HG02885 (cell line): ENCODE measurements around the gene PUDP.

Experiments used
- ATAC-seq: cut with Tn5 transposase; IDR thresholded peaks from one replicate; pipeline ENCODE4 v1.9.1; 2021; ENCODE audit warnings: mild to moderate bottlenecking; ENCODE audit not compliant: unreplicated experiment, poor library complexity

PUDP gene

DNA sequence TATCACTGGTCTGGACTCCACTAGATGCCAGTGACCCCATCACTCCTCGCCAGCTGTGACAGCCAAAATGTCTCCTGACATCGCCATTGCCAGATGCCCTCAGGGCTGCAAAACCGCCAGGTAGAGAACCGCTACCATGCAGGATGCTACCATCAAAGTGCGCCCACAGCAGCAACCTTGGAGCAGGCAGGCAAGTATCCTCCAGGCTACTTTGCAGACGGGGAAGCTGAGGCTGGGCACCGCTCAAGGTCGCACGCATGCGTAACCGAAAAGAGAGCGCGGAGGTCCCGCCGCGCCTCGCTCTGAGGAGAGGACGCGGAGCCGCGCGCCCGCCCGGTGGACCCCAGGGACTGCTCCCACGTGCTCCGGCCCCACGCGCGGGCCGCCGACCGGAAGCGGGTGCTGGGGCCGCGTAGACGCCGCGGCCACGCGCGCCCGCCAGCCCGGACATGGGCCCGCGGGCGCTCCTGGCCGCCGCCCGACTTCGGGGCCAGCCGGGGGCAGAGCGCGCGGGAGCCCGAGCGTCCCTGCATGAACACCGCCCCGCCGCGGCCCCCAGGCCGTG, 458 bp downstream of the PUDP start, which contains the start of gene STS:
Gene STS, plus strand, starts transcription at position 300 of the 565 bp plus-strand sequence. CDS start 105,488 bp downstream, outside the sequence.
- ATAC-seq: peak; percentile 44

DNA sequence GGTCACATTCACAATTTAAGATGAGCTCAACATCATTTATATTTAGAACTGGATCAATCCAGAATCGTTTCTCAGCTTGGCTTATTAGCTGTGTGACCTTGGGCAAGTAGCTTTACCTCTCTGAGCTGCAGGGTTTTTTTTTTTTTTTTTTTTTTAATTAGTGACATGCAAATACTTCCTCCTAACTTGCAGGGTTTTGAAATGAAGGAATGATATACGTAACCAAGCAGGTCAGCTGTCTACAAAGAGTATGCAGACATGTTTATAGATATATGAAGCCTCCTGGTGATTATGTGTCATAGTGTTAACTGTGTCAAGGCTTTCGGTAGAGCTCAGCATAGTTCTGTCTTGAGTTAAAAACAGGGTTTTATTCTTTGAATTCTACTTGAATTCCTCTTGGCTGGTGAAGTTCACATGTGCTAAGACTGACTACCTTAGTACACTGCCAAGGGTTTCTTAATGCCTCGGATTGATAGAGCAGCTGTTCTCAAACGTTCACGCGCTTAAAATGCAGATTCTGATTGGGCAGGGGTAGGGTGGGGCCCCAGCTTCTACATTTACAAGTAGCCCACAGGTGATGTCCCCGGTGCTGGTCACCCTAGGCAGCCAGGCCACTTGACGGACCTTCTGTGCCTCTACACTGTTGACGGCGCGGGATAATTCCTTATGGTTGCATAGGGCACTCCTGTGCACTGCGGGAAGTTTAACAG, 1.1 kb downstream of the PUDP start:
- ATAC-seq: peak; percentile 23

DNA sequence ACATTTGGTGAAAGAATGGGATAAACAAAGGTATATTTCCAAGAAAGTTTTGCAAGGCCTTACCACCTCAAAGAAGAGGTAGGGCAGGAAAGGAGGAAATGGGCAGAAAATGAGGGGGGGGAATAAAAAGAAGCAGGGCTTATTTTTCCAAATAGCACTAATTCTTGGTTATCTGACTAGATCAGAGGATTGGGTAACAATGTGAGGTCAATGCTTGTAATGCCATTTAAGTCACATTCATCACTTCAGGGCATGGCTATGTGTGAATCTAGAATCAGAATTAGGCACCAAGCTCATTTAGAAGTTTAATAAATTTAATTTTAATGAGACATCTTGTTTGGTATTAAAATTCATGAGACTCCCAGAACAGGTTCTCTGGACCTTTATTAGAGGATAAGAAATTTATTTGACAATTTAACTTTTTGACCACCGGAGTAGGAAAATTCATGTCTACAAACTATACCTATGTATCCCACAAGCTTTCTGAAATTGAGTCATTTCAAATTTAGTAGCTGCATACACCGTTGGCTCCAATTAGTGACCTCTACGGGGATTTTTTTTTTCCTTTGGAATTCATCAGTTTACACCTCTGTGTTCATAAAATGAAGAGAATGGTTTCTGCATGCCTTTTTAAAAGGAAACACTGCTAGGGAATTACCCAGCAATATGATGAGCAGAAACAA, 1.8 kb downstream of the PUDP start:
- no peak for ATAC-seq

DNA sequence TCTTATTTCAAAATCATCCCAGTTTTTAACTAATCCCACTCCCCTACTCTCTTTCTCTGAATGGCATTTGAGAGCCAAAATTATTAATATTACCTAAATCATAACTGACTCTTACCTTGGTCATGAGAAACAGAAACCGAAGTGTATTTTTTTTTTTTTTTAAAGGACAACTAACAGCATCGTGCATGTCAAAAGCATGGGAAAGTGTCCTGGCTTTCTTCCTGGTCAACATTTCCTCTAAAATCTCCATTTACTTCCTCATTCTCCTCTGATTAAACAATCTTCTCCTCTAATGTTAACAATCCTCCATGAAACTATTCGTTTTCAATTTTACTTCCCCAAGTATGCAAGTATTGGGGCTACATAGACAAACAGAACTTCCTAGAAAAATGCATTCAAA, 2.5 kb downstream of the PUDP start:
- no peak for ATAC-seq

- ATAC-seq: no peak
Measured at GRCh38 chrX:7143941-7144525, 3.9 kb downstream of the PUDP start.

DNA sequence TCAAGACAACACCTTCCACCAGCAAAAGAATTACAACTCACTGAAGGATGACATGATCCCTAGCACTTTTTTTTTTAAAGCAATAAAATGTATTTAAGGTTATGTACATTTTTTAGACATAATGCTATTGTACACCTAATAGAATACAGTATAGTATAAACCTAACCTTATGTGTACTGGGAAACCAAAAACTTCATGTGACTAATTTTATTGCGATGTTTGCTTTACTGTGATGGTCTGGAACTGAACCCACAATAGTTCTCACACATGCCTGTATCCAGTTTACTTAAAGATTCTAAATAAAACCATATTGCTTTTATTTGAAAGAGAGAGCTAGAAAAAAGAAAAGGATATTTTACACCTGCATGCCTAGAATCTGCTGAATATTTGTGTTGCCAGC, 4.9 kb downstream of the PUDP start:
- no peak for ATAC-seq

- ATAC-seq: no peak
Measured at GRCh38 chrX:7139202-7140081, 8.5 kb downstream of the PUDP start.

DNA sequence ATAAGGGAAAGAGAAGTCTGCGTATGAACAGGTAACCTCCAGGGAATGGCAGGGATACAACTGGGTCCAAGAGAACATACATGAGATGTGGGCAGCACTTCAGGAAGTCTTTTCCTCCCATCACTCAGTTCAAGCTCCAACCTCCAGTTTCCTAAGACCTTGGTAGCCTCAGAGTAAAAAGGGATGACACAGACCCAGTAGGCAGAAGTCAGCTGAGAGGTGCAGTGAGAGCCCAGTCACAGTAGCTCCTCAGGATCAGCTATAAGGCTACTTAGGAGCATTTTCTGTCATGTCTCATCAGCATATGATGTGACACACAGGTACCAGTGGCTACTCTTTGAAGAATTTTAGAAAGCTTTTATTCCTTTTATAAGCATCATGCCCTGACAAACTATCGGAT, 13.0 kb downstream of the PUDP start:
- no peak for ATAC-seq

- peak; percentile 11 for ATAC-seq
Measured at GRCh38 chrX:7133050-7133440, 14.9 kb downstream of the PUDP start.

- ATAC-seq: peak; percentile 72
Measured at GRCh38 chrX:7132335-7133049, 15.5 kb downstream of the PUDP start.

DNA sequence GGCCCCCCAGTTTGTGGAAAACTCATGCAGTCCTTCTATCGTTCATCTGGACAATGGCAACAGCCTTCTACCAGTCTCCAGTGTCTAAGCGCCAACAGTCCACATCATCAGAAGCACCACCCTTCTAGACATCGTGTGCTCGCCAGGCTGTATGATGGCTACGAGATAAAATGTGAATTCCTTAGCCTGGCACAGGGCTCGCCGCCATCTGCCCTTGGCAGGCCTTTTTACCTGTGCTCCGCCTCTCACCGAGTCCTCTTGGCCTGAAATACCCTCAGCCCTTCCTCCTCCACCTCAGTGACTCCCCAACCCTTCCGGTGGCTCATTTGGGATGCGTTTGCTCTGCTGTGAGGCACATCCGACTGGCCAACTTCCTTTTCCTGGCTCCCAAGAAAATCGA, 16.3 kb downstream of the PUDP start:
- no peak for ATAC-seq

- no peak for ATAC-seq
Measured at GRCh38 chrX:7127056-7127455, 20.9 kb downstream of the PUDP start.

DNA sequence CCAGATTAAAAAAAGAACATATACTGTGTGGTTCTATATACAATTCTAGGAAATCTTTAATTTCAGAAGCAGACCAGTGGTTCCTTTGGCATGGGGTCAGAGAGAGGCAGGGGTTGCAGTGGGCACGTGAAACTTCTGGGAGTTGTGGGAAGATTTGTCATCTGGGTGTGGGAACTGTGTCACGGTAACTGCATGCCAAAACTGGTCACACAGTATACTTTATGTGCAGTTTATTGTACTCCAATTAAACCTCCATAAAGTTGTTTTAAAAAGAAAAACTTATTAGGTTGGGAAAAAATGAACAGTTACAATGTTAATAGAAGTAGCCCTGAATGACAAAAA, 27.1 kb downstream of the PUDP start:
- no peak for ATAC-seq

DNA sequence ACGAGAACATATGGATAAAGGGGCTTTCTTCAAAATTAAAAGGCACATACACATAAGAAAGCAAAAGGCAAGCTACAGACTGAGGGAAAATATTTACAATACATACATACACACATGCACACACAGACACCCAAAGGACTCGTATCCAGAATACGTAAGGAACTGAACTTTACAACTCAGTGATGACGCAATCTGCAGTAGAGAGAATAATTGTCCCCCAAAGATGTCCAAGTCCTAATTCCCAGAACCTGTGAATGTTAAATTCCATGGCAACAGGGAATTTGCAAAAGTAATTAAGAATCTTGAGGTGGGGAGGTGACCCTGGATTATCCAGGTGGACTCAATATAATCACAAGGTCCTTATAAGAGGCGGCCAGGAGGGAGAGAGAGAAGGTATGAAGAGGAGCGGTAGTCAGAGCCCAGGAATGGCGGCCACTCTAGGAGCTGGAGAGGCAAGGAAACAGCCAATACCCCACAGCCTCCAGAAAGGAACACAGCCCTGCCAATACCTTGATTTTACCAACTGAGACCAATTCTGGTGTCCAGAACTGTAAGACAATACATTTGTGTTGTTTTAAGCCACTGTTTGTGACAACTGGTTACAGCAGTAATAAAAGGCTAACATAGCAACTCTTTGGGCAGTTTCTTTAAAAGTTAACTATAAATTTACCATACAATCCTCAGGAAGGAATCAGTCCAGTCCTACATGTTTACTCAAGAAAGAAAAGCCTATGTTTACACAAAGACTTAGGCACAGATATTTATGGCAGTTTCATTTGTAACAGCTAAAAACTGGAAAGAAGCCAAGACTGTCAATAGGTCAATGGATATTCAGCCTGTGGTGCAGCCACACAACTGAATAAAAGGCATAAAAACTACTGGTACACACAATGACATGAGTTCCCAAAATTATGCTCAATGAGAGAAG, 27.7 kb downstream of the PUDP start:
- ATAC-seq: peak; percentile 22

DNA sequence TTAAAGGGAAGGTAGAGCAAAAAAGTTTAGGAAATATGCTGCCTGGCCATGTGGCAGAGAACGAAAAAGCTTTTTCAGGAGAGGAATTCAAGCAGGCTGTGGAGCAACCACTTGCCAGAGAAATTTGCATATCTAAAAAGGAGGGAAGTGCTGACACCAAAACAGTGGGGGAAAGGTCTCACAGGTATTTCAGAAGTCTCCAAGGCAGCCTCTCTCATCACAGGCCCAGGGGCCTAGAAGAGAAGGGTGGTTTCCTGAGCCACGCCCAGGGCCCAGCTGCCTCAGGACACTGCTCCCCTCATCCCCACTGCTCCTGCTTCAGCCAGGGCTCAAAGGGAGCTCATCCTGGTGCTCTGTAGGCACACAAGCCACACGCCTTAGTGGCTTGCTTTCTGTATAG, 30.4 kb downstream of the PUDP start:
- ATAC-seq: peak; percentile 49

- ATAC-seq: no peak
Measured at GRCh38 chrX:7116081-7116480, 31.9 kb downstream of the PUDP start.

DNA sequence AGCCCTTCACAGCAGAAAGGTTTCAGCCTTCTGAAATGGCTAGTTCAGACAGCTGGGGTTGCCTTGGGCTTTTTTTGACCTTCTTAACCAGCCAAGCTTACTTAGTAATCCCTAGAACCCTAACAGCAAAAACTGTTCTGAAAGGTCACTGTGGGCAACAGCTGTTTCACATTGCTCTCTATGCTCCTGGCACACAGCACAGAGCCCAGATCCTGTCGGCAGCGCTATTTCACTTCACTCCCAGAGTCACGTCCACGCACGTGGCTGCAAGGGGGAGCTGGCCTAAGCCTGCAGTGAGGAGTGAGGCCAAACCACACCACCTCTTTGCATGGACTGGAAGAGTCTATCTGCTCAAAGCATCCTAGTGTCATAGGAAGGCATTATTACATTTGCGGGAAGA, 32.4 kb downstream of the PUDP start:
- peak; percentile 58 for ATAC-seq

- no peak for ATAC-seq
Measured at GRCh38 chrX:7112071-7112470, 35.9 kb downstream of the PUDP start.

DNA sequence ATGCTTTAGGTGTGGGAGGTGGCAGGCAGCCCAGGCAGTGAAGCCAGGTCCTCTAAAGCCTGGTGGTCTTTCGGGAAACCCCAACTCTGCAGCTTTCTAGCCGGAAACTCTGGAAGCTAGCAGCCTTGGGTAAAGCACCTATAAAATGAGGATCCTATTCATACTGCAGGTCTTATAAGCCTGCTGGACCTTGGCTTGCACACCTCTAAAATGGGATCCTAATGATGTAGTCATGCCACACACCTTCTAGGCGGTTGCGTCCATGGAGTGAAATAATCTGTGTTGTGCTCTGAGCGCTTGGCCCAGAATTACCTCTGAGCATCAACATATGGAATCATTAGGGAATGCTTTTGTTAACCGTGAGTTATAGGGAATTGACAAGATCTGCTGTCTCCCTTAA, 36.4 kb downstream of the PUDP start:
- ATAC-seq: no peak
